HG03097 (cell line): ENCODE results near the gene PGBD2.
"Not testable (repeated sequence)": the region's sequence is repeated elsewhere in the genome, so short reads cannot be mapped to it uniquely, and the experiment has no call there.

Experiments used
- ATAC-seq: cut with Tn5 transposase; IDR thresholded peaks from one replicate; pipeline ENCODE4 v1.9.1; 2021; ENCODE audit not compliant: unreplicated experiment, low FRiP score

PGBD2 gene

GRCh38 chr1:248924696-248925532 lies 18.9 kb downstream of the PGBD2 start:
- peak; percentile 95 for ATAC-seq

- not testable (repeated sequence) for ATAC-seq
Observed at GRCh38 chr1:248925859-248926258, 19.8 kb downstream of the PGBD2 start.

- ATAC-seq, result no peak
Observed at GRCh38 chr1:248926401-248927182, 20.6 kb downstream of the PGBD2 start.

GRCh38 chr1:248927283-248927682 lies 21.2 kb downstream of the PGBD2 start:
- ATAC-seq, result not testable (repeated sequence)

GRCh38 chr1:248928122-248928521 lies 22.1 kb downstream of the PGBD2 start:
- ATAC-seq, result not testable (repeated sequence)

GRCh38 chr1:248930037-248930436 lies 24.0 kb downstream of the PGBD2 start:
- ATAC-seq, result not testable (repeated sequence)

- not testable (repeated sequence) for ATAC-seq
Observed at GRCh38 chr1:248938173-248938809, 32.3 kb downstream of the PGBD2 start.

- ATAC-seq, result not testable (repeated sequence)
Observed at GRCh38 chr1:248944134-248944999, 38.3 kb downstream of the PGBD2 start.

GRCh38 chr1:248945000-248945423 lies 39.0 kb downstream of the PGBD2 start:
- ATAC-seq, result not testable (repeated sequence)

GRCh38 chr1:248945453-248945852 lies 39.4 kb downstream of the PGBD2 start:
- not testable (repeated sequence) for ATAC-seq

GRCh38 chr1:248945856-248946416 lies 39.9 kb downstream of the PGBD2 start:
- not testable (repeated sequence) for ATAC-seq
